H9 (cell line): ENCODE results near the gene IMPDH2. TPM values are rescaled to one million over a fixed set of nuclear protein-coding genes. Genes with fewer than 3 reads are reported as not detected.

Experiments used
- DNase-seq: peaks from one replicate; pipeline ENCODE4 v3.0.0-alpha.2; 2017
- H2AFZ ChIP-seq: one replicate; pipeline ENCODE4 v1.6.1; 2013; ENCODE audit warnings: mild to moderate bottlenecking, low read length, control low read depth, moderate library complexity
- H2AK5ac ChIP-seq: 2 replicates; pipeline ENCODE4 v1.6.1; 2013; ENCODE audit warnings: low read length, control low read depth, mixed read lengths; ENCODE audit not compliant: insufficient read length
- H2BK120ac ChIP-seq: one replicate; pipeline ENCODE4 v1.6.1; 2013; ENCODE audit warnings: low read depth, mild to moderate bottlenecking, low read length, control low read depth, inconsistent platforms; ENCODE audit not compliant: poor library complexity, severe bottlenecking
- H2BK12ac ChIP-seq: 2 replicates; pipeline ENCODE4 v1.6.1; 2013; ENCODE audit warnings: low read length, control low read depth, mixed read lengths, low read depth; ENCODE audit not compliant: insufficient read length
- H2BK15ac ChIP-seq: 2 replicates; pipeline ENCODE4 v1.6.1; 2013; ENCODE audit warnings: low read depth, low read length, control low read depth
- H2BK20ac ChIP-seq: one replicate; pipeline ENCODE4 v1.6.1; 2013; ENCODE audit warnings: low read depth, mild to moderate bottlenecking, low read length, control low read depth, inconsistent platforms; ENCODE audit not compliant: poor library complexity, severe bottlenecking
- H2BK5ac ChIP-seq: 2 replicates; pipeline ENCODE4 v1.6.1; 2013; ENCODE audit warnings: low read length, control low read depth, mixed read lengths; ENCODE audit not compliant: insufficient read length
- H3K14ac ChIP-seq: 2 replicates; pipeline ENCODE4 v1.6.1; 2013; ENCODE audit warnings: low read length, control low read depth; ENCODE audit not compliant: insufficient read depth
- H3K18ac ChIP-seq: 2 replicates; pipeline ENCODE4 v1.6.1; 2013; ENCODE audit warnings: low read depth, mild to moderate bottlenecking, mixed read lengths, low read length, control low read depth; ENCODE audit not compliant: insufficient read length
- H3K23ac ChIP-seq: 2 replicates; pipeline ENCODE4 v1.6.1; 2013; ENCODE audit warnings: low read length, control low read depth, mixed read lengths, low read depth; ENCODE audit not compliant: insufficient read length
- H3K23me2 ChIP-seq: 2 replicates; pipeline ENCODE4 v1.6.1; 2013; ENCODE audit warnings: low read depth, mild to moderate bottlenecking, mixed read lengths, low read length, control low read depth; ENCODE audit not compliant: insufficient read length, poor library complexity, severe bottlenecking
- H3K27ac ChIP-seq: 2 replicates; pipeline ENCODE4 v1.5.1; 2013; ENCODE audit warnings: low read length, control low read depth, mixed read lengths, low read depth; ENCODE audit not compliant: insufficient read length
- H3K27me3 ChIP-seq: 2 replicates; pipeline ENCODE4 v1.6.1; 2013; ENCODE audit warnings: low read length, control low read depth, inconsistent platforms; ENCODE audit not compliant: insufficient read depth
- H3K4ac ChIP-seq: 2 replicates; pipeline ENCODE4 v1.6.1; 2013; ENCODE audit warnings: low read depth, mild to moderate bottlenecking, control low read depth, inconsistent platforms, low read length, moderate library complexity
- H3K4me1 ChIP-seq: 2 replicates; pipeline ENCODE4 v1.6.1; 2013; ENCODE audit warnings: low read length, control low read depth, inconsistent platforms; ENCODE audit not compliant: insufficient read depth
- H3K4me2 ChIP-seq: 2 replicates; pipeline ENCODE4 v1.6.1; 2013; ENCODE audit warnings: low read length, control low read depth, mixed read lengths; ENCODE audit not compliant: insufficient read length, insufficient read depth
- H3K56ac ChIP-seq: 2 replicates; pipeline ENCODE4 v1.6.1; 2013; ENCODE audit warnings: low read depth, mild to moderate bottlenecking, mixed read lengths, low read length, control low read depth; ENCODE audit not compliant: insufficient read length
- H3K79me1 ChIP-seq: 2 replicates; pipeline ENCODE4 v1.6.1; 2013; ENCODE audit warnings: low read depth, mild to moderate bottlenecking, moderate library complexity, low read length, control low read depth, inconsistent platforms; ENCODE audit not compliant: insufficient read depth, poor library complexity, severe bottlenecking
- H3K79me2 ChIP-seq: 2 replicates; pipeline ENCODE4 v1.6.1; 2013; ENCODE audit warnings: low read length, control low read depth, inconsistent platforms; ENCODE audit not compliant: insufficient read depth
- H3K9ac ChIP-seq: 2 replicates; pipeline ENCODE4 v1.6.1; 2013; ENCODE audit warnings: low read length, control low read depth, mixed read lengths; ENCODE audit not compliant: insufficient read length; ENCODE audit errors: extremely low read depth
- H3K9me3 ChIP-seq: one replicate; pipeline ENCODE4 v1.6.1; 2013; ENCODE audit warnings: low read depth, low read length, inconsistent platforms; ENCODE audit not compliant: control insufficient read depth
- H3T11ph ChIP-seq: one replicate; pipeline ENCODE4 v1.6.1; 2013; ENCODE audit warnings: mild to moderate bottlenecking, low read length, control low read depth, inconsistent platforms
- H4K20me1 ChIP-seq: one replicate; pipeline ENCODE4 v1.6.1; 2013; ENCODE audit not compliant: control insufficient read depth, insufficient read length, insufficient read depth
- H4K5ac ChIP-seq: 2 replicates; pipeline ENCODE4 v1.6.1; 2013; ENCODE audit warnings: low read depth, mild to moderate bottlenecking, mixed read lengths, low read length, control low read depth; ENCODE audit not compliant: insufficient read length
- H4K8ac ChIP-seq: replicated peaks from 2 replicates; pipeline ENCODE4 v1.6.1; 2013; ENCODE audit warnings: low read length, control low read depth, mixed read lengths, low read depth; ENCODE audit not compliant: insufficient read length
- H4K91ac ChIP-seq: 2 replicates; pipeline ENCODE4 v1.6.1; 2013; ENCODE audit warnings: low read depth, mild to moderate bottlenecking, moderate library complexity, mixed read lengths, low read length, control low read depth; ENCODE audit not compliant: insufficient read length
- H3K27ac Mint-ChIP-seq, 3 experiments: 2 replicates in 2 of 3; 3 replicates in 1 of 3; pipeline ENCODE4 v1.8.0; 2020 to 2021; ENCODE audit warnings: mixed read lengths in 3 of 3, mild to moderate bottlenecking in 1 of 3, moderate library complexity in 1 of 3
- H3K27me3 Mint-ChIP-seq: 2 replicates; pipeline ENCODE4 v1.8.0; 2021; ENCODE audit warnings: low read depth, mild to moderate bottlenecking, moderate library complexity, mixed read lengths
- H3K36me3 Mint-ChIP-seq, 3 experiments: 2 replicates in 2 of 3; 3 replicates in 1 of 3; pipeline ENCODE4 v1.8.0; 2020 to 2021; ENCODE audit warnings: low read depth in 3 of 3, mixed read lengths in 3 of 3; ENCODE audit not compliant: insufficient read depth in 1 of 3
- H3K4me1 Mint-ChIP-seq, 2 experiments: 2 replicates each; pipeline ENCODE4 v1.8.0; 2020; ENCODE audit warnings: mixed read lengths in 2 of 2
- H3K4me3 Mint-ChIP-seq, 2 experiments: 2 replicates in 1 of 2; 3 replicates in 1 of 2; pipeline ENCODE4 v1.8.0; 2020 to 2021; ENCODE audit warnings: mild to moderate bottlenecking in 2 of 2, mixed read lengths in 2 of 2, moderate library complexity in 1 of 2
- H3K9me3 Mint-ChIP-seq, 2 experiments: 2 replicates in 1 of 2; 3 replicates in 1 of 2; pipeline ENCODE4 v1.8.0; 2020; ENCODE audit warnings: mild to moderate bottlenecking in 2 of 2, mixed read lengths in 2 of 2, moderate library complexity in 1 of 2
- CTCF ChIP-seq: fragments of 200-600 bp; sonication (generic); conservative IDR thresholded peaks from 3 replicates; pipeline ENCODE4 v1.8.0; 2021; ENCODE audit warnings: antibody characterized with exemption, mild to moderate bottlenecking
- WGBS: extraction: QIAGEN DNeasy Blood & Tissue Kit; methylation state at CpG from one replicate; pipeline ENCODE4 v1.1.7; 2013; ENCODE audit warnings: missing lambda C conversion rate, low lambda C conversion rate, mixed read lengths; ENCODE audit not compliant: insufficient read length; ENCODE audit errors: extremely low coverage; 5-methylcytosine and 5-hydroxymethylcytosine counted together
- total RNA-seq: library from RNA; stranded (reverse); gene quantifications from 2 replicates; pipeline ENCODE4 v1.2.1, GENCODE V29; 2021

IMPDH2 gene
- total RNA-seq, 1 experiment from 2014 or later, result 408 TPM

- Histone ChIP-seq H3K79me1 (no peaks in the 10 kb centered on the region), H4K5ac (no peak overlapping the region), H3K56ac (no peak overlapping the region), H2AFZ (no peak overlapping the region), H4K20me1 (no peaks in the 10 kb centered on the region), H3K27me3 (no peaks in the 10 kb centered on the region), H3T11ph (no peak overlapping the region), H3K79me2 (no peaks in the 10 kb centered on the region), H3K14ac (no peak overlapping the region), H2BK12ac (no peak overlapping the region), H3K4me1 (no peaks in the 10 kb centered on the region), H3K18ac (no peak overlapping the region), H3K4me2 (no peak overlapping the region), H3K23me2 (no peaks in the 10 kb centered on the region), H3K27ac (no peak overlapping the region), H3K9me3 (no peaks in the 10 kb centered on the region), H2BK120ac (no peak overlapping the region), H2AK5ac (no peak overlapping the region), H4K91ac (no peak overlapping the region), H3K9ac (no peak overlapping the region), H3K4ac (no peak overlapping the region), H2BK15ac (no peak overlapping the region), H3K23ac (no peak overlapping the region), H2BK20ac (no peak overlapping the region), H4K8ac (no peak overlapping the region), H2BK5ac (no peak overlapping the region)
- H3K4me1 Mint-ChIP-seq, result no peaks in the 10 kb centered on the region
- no peak overlapping the region for H3K27ac Mint-ChIP-seq
- TF ChIP-seq CTCF, result no peak
- WGBS, result no CpG with 5 or more reads among the region's 10 CpGs
- peaks cover 32 to 83% (median 58%) of the 10 kb centered on the region in 3 experiments; a peak in 6 of 7 replicates for H3K36me3 Mint-ChIP-seq
- H3K4me3 Mint-ChIP-seq, result no peak overlapping the region
- no peaks in the 10 kb centered on the region for H3K9me3 Mint-ChIP-seq
- no peaks in the 10 kb centered on the region for H3K27me3 Mint-ChIP-seq
- no peak for DNase-seq
Observed at GRCh38 chr3:49057268-49057667, 28.1 kb upstream of the IMPDH2 start.
